ENCODE measurements around the gene TRAPPC8. TPM values are rescaled to one million over a fixed set of nuclear protein-coding genes. Genes with fewer than 3 reads are reported as not detected.

The TRAPPC8 gene
- total and polyA plus RNA-seq, 2 of the 13 experiments (the other 11 are each of a cell fraction or from before 2014, with no cell fraction given) = 34.6 to 50.8 TPM

DNA sequence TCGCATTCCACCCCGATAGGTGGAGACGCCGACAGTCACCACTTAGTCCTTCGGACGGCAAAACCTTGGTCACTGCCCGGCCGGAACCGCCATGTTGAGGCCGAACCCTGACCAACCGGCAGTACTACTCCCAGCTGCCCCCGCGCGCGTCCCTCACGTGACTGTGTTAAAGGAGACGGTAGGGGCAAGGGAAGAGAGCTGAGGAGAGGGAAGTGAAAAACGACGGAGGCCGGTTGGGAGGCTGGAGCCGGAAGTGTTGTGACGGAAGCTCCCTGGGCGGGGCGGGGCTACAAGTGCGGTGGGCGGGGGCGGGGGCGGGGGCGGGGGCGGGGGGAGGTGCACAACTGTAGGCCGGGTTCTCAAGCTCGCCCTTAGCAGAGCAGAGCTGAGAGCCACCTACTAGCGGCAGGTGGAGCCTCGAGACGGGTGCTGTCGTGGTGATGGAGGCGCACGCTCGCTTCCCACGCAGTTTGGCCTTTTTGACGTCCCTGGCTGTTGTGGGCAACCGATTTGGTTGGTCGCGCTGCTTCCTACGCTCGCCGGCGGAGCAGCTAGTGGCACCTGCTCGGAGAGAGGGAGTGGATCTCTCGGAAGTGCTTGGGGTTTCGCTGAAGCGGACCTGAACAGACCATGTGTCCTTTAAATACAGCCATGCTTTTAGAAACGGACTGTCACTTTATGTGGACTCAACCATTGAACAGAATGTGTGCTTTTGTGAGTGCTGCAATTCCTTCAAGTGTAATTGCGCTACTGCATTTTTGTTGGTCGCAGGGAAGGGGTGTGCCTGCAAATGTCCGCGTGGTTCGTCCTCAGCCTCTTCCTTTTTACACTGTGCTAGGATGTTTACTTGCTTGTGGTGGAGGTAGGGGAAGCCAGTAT lies at the start of gene TRAPPC8 (continued):
- TF ChIP-seq DBP (CRISPR knock-in tag; IDR thresholded peaks at IDR 0.05; ENCODE audit: not compliant biosample characterization) = no peak
- no peak for TF ChIP-seq ISL2 (CRISPR knock-in tag; IDR thresholded peaks at IDR 0.05)
- TF ChIP-seq TRIM24 (CRISPR knock-in tag; IDR thresholded peaks at IDR 0.05) = no peak
- TF ChIP-seq ZNF354B (CRISPR knock-in tag; IDR thresholded peaks at IDR 0.05) = no peak
- TF ChIP-seq, protein P1, sequence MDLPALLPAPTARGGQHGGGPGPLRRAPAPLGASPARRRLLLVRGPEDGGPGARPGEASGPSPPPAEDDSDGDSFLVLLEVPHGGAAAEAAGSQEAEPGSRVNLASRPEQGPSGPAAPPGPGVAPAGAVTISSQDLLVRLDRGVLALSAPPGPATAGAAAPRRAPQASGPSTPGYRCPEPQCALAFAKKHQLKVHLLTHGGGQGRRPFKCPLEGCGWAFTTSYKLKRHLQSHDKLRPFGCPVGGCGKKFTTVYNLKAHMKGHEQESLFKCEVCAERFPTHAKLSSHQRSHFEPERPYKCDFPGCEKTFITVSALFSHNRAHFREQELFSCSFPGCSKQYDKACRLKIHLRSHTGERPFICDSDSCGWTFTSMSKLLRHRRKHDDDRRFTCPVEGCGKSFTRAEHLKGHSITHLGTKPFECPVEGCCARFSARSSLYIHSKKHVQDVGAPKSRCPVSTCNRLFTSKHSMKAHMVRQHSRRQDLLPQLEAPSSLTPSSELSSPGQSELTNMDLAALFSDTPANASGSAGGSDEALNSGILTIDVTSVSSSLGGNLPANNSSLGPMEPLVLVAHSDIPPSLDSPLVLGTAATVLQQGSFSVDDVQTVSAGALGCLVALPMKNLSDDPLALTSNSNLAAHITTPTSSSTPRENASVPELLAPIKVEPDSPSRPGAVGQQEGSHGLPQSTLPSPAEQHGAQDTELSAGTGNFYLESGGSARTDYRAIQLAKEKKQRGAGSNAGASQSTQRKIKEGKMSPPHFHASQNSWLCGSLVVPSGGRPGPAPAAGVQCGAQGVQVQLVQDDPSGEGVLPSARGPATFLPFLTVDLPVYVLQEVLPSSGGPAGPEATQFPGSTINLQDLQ (CRISPR knock-in tag; IDR thresholded peaks at IDR 0.05) = no peak
- peak; percentile 54 for TF ChIP-seq NFYC (CRISPR knock-in tag; IDR thresholded peaks at IDR 0.05)
- TF ChIP-seq NFYB (CRISPR knock-in tag; IDR thresholded peaks at IDR 0.05) = peak; percentile 58
- TF ChIP-seq, protein P2, sequence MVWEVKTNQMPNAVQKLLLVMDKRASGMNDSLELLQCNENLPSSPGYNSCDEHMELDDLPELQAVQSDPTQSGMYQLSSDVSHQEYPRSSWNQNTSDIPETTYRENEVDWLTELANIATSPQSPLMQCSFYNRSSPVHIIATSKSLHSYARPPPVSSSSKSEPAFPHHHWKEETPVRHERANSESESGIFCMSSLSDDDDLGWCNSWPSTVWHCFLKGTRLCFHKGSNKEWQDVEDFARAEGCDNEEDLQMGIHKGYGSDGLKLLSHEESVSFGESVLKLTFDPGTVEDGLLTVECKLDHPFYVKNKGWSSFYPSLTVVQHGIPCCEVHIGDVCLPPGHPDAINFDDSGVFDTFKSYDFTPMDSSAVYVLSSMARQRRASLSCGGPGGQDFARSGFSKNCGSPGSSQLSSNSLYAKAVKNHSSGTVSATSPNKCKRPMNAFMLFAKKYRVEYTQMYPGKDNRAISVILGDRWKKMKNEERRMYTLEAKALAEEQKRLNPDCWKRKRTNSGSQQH (CRISPR knock-in tag; IDR thresholded peaks at IDR 0.05; ENCODE audit: low read depth) = peak; percentile 75; the same call in 1 of the 2 replicates
- no peak; the same call in 1 of the 2 replicates for TF ChIP-seq ZNF280B (CRISPR knock-in tag; IDR thresholded peaks at IDR 0.05; ENCODE audit: borderline replicate concordance)
- TF ChIP-seq, protein P3, sequence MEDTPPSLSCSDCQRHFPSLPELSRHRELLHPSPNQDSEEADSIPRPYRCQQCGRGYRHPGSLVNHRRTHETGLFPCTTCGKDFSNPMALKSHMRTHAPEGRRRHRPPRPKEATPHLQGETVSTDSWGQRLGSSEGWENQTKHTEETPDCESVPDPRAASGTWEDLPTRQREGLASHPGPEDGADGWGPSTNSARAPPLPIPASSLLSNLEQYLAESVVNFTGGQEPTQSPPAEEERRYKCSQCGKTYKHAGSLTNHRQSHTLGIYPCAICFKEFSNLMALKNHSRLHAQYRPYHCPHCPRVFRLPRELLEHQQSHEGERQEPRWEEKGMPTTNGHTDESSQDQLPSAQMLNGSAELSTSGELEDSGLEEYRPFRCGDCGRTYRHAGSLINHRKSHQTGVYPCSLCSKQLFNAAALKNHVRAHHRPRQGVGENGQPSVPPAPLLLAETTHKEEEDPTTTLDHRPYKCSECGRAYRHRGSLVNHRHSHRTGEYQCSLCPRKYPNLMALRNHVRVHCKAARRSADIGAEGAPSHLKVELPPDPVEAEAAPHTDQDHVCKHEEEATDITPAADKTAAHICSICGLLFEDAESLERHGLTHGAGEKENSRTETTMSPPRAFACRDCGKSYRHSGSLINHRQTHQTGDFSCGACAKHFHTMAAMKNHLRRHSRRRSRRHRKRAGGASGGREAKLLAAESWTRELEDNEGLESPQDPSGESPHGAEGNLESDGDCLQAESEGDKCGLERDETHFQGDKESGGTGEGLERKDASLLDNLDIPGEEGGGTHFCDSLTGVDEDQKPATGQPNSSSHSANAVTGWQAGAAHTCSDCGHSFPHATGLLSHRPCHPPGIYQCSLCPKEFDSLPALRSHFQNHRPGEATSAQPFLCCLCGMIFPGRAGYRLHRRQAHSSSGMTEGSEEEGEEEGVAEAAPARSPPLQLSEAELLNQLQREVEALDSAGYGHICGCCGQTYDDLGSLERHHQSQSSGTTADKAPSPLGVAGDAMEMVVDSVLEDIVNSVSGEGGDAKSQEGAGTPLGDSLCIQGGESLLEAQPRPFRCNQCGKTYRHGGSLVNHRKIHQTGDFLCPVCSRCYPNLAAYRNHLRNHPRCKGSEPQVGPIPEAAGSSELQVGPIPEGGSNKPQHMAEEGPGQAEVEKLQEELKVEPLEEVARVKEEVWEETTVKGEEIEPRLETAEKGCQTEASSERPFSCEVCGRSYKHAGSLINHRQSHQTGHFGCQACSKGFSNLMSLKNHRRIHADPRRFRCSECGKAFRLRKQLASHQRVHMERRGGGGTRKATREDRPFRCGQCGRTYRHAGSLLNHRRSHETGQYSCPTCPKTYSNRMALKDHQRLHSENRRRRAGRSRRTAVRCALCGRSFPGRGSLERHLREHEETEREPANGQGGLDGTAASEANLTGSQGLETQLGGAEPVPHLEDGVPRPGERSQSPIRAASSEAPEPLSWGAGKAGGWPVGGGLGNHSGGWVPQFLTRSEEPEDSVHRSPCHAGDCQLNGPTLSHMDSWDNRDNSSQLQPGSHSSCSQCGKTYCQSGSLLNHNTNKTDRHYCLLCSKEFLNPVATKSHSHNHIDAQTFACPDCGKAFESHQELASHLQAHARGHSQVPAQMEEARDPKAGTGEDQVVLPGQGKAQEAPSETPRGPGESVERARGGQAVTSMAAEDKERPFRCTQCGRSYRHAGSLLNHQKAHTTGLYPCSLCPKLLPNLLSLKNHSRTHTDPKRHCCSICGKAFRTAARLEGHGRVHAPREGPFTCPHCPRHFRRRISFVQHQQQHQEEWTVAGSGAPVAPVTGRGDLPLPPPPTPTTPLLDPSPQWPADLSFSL (CRISPR knock-in tag; IDR thresholded peaks at IDR 0.05) = peak; percentile 54; the same call in 1 of the 2 replicates
- peak; percentile 87 for TF ChIP-seq POLR2G (IDR thresholded peaks at IDR 0.05; ENCODE audit: low read depth, low read length)
- TF ChIP-seq TCF7L2 (IDR thresholded peaks at IDR 0.05; ENCODE audit: low read depth, low read length) = no peak
- no peak for TF ChIP-seq ZNF773 (CRISPR knock-in tag; IDR thresholded peaks at IDR 0.05; ENCODE audit: borderline replicate concordance)
- peak; percentile 55; the same call in 1 of the 2 replicates for TF ChIP-seq CBFB (CRISPR knock-in tag; IDR thresholded peaks at IDR 0.05)
